Liver (tissue), 9 donors: ENCODE data around the gene COL4A1. TPM values are rescaled to one million over a fixed set of nuclear protein-coding genes. Genes with fewer than 3 reads are reported as not detected.

ENCODE experiments used
- DNase-seq: peaks from one replicate; pipeline ENCODE4 v3.0.0-alpha.2; 2017; ENCODE audit warnings: low spot score
- H3K27ac ChIP-seq, 2 donors: one replicate each; pipeline ENCODE4 v1.7.0; 2013; ENCODE audit warnings: inconsistent platforms in 2 of 2, low read length in 2 of 2, control low read depth in 1 of 2, low read depth in 1 of 2, mild to moderate bottlenecking in 1 of 2
- H3K27me3 ChIP-seq, 4 donors: one replicate each; pipeline versions ENCODE4 v1.6.1 to v1.7.0; 2013; ENCODE audit warnings: low read length in 3 of 4, inconsistent platforms in 1 of 4, mild to moderate bottlenecking in 1 of 4, moderate library complexity in 1 of 4; ENCODE audit not compliant: control insufficient read depth in 4 of 4, insufficient read depth in 4 of 4
- H3K36me3 ChIP-seq, 4 donors: one replicate each; pipeline versions ENCODE4 v1.6.1 to v1.7.0; 2013; ENCODE audit warnings: low read length in 3 of 4, mild to moderate bottlenecking in 3 of 4, low read depth in 1 of 4, moderate library complexity in 1 of 4; ENCODE audit not compliant: control insufficient read depth in 4 of 4, insufficient read depth in 3 of 4
- H3K4me1 ChIP-seq, 4 donors: one replicate each; pipeline versions ENCODE4 v1.6.1 to v1.7.0; 2013; ENCODE audit warnings: low read length in 3 of 4, mild to moderate bottlenecking in 3 of 4, moderate library complexity in 1 of 4; ENCODE audit not compliant: control insufficient read depth in 4 of 4, insufficient read depth in 4 of 4
- H3K4me3 ChIP-seq, 3 donors: one replicate each; pipeline versions ENCODE4 v1.6.1 to v1.7.0; 2013; ENCODE audit warnings: low read length in 3 of 3, control low read depth in 1 of 3, low read depth in 1 of 3, mild to moderate bottlenecking in 1 of 3
- H3K9ac ChIP-seq, 2 donors: one replicate each; pipeline ENCODE4 v1.7.0; 2013; ENCODE audit warnings: low read length in 2 of 2, mild to moderate bottlenecking in 2 of 2, moderate library complexity in 2 of 2, control low read depth in 1 of 2, low read depth in 1 of 2
- H3K9me3 ChIP-seq, 4 donors: one replicate each; pipeline versions ENCODE4 v1.6.1 to v1.7.0; 2013; ENCODE audit warnings: low read length in 3 of 4; ENCODE audit not compliant: control insufficient read depth in 4 of 4
- CTCF ChIP-seq: fragments of 150-350 bp; IDR thresholded peaks from 2 replicates; pipeline ENCODE4 v1.5.1; 2017; ENCODE audit warnings: improper control_type of control experiment, low read depth, low read length; ENCODE audit not compliant: missing input control
- EGR1 ChIP-seq, 2 donors: IDR thresholded peaks; 2 replicates each; pipeline ENCODE4 v1.6.1; 2016 to 2018; ENCODE audit warnings: antibody characterized with exemption in 2 of 2, low read depth in 2 of 2
- FOXA1 ChIP-seq: IDR thresholded peaks from 2 replicates; pipeline ENCODE4 v1.6.1; 2016; ENCODE audit warnings: antibody characterized with exemption
- FOXA2 ChIP-seq: IDR thresholded peaks from 2 replicates; pipeline ENCODE4 v1.6.1; 2016; ENCODE audit warnings: antibody characterized with exemption
- GABPA ChIP-seq, 2 donors: IDR thresholded peaks in 1 of 2; conservative IDR thresholded peaks in 1 of 2; 2 replicates each; pipeline ENCODE4 v1.6.1; 2016; ENCODE audit warnings: antibody characterized with exemption in 2 of 2, mild to moderate bottlenecking in 1 of 2, moderate library complexity in 1 of 2
- HNF4A ChIP-seq, 2 donors: conservative IDR thresholded peaks; 2 replicates each; pipeline ENCODE4 v1.6.1; 2016; ENCODE audit warnings: antibody characterized with exemption in 2 of 2, mild to moderate bottlenecking in 2 of 2
- HNF4G ChIP-seq: IDR thresholded peaks from 2 replicates; pipeline ENCODE4 v1.6.1; 2016; ENCODE audit warnings: antibody characterized with exemption
- JUND ChIP-seq, 2 donors: IDR thresholded peaks; 2 replicates each; pipeline ENCODE4 v1.6.1; 2016; ENCODE audit warnings: antibody characterized with exemption in 2 of 2
- NR2F2 ChIP-seq: IDR thresholded peaks from 2 replicates; pipeline ENCODE4 v1.6.1; 2016; ENCODE audit warnings: antibody characterized with exemption
- RAD21 ChIP-seq, 2 donors: IDR thresholded peaks; 2 replicates each; pipeline ENCODE4 v1.6.1; 2016; ENCODE audit warnings: antibody characterized with exemption in 2 of 2, mild to moderate bottlenecking in 2 of 2
- REST ChIP-seq: IDR thresholded peaks from 2 replicates; pipeline ENCODE4 v1.6.1; 2016; ENCODE audit warnings: antibody characterized with exemption, mild to moderate bottlenecking
- RXRA ChIP-seq, 2 donors: IDR thresholded peaks; 2 replicates each; pipeline ENCODE4 v1.6.1; 2017 to 2018; ENCODE audit warnings: antibody characterized with exemption in 2 of 2, mild to moderate bottlenecking in 1 of 2
- SP1 ChIP-seq: IDR thresholded peaks from 2 replicates; pipeline ENCODE4 v1.6.1; 2018; ENCODE audit warnings: antibody characterized with exemption, mild to moderate bottlenecking
- TAF1 ChIP-seq: conservative IDR thresholded peaks from 2 replicates; pipeline ENCODE4 v1.6.1; 2016; ENCODE audit warnings: antibody characterized with exemption, mild to moderate bottlenecking
- YY1 ChIP-seq: IDR thresholded peaks from 2 replicates; pipeline ENCODE4 v1.6.1; 2016; ENCODE audit warnings: antibody characterized with exemption, mild to moderate bottlenecking
- ZBTB33 ChIP-seq: IDR thresholded peaks from 2 replicates; pipeline ENCODE4 v1.6.1; 2016; ENCODE audit warnings: antibody characterized with exemption
- WGBS: extraction: QIAGEN DNeasy Blood & Tissue Kit; methylation state at CpG from one replicate; pipeline ENCODE4 v1.1.7; 2013; 5-methylcytosine and 5-hydroxymethylcytosine counted together
- polyA plus RNA-seq, 2 donors: library from polyadenylated mRNA; stranded (reverse) in 1 of 2; unstranded in 1 of 2; fragments of 200-250 nt in 1 of 2; fragments of >200 nt in 1 of 2; fragmentation: Nextera tagmentation in 1 of 2; extraction: Ambion mirVana in 1 of 2; gene quantifications; one replicate each; pipeline versions ENCODE4 v1.2.1 to v1.2.3, GENCODE V29; 2013 to 2015
- total RNA-seq, 2 donors: library from RNA; depleted of rRNA; stranded (reverse); fragments of >200 nt; gene quantifications; one replicate each; pipeline ENCODE4 v1.2.3, GENCODE V29; 2014
- donor health status: healthy.
- donor health status: healthy.
- donor health status: healthy.
- donor health status: healthy.
- donor health status: healthy.

The COL4A1 gene
- total and polyA plus RNA-seq, 4 donors, result 5.0 to 68.5 (median 37.9) TPM

GRCh38 chr13:110340812-110341444 is 34.0 kb upstream of the COL4A1 start:
- 48% methylated on average over 24 of the region's 24 CpGs for WGBS
- Histone ChIP-seq H3K36me3 (no peaks in the 10 kb centered on the region), H3K4me3 (no peak overlapping the region), H3K9ac (no peak overlapping the region), H3K9me3 (no peaks in the 10 kb centered on the region), H3K27ac (peak overlapping the region; percentile 80 to 85), H3K27me3 (no peaks in the 10 kb centered on the region), H3K4me1 (peaks cover 0 to 3% (median 0%) of the 10 kb centered on the region in 4 donors)
- peak; percentile 36 for DNase-seq
- peak; percentile 11 for TF ChIP-seq SP1
- TF ChIP-seq HNF4G, result no peak
- TF ChIP-seq NR2F2, result peak; percentile 60
- peak in 1 of 2 donors; percentile 13 for TF ChIP-seq RAD21 (IDR thresholded peaks at IDR 0.05)
- peak; percentile 47 to 69 for TF ChIP-seq GABPA (IDR thresholded peaks at IDR 0.05 in 1 of 2, conservative IDR thresholded peaks at IDR 0.05 in 1 of 2)
- TF ChIP-seq ZBTB33, result no peak
- peak; percentile 31 to 35 for TF ChIP-seq RXRA (IDR thresholded peaks at IDR 0.05)
- TF ChIP-seq FOXA2, result no peak

- Histone ChIP-seq H3K9me3 (no peaks in the 10 kb centered on the region), H3K4me3 (no peak overlapping the region), H3K9ac (no peak overlapping the region), H3K36me3 (no peaks in the 10 kb centered on the region), H3K27ac (peak overlapping the region; percentile 59 to 85), H3K4me1 (peaks cover 0 to 3% (median 0%) of the 10 kb centered on the region in 4 donors), H3K27me3 (no peaks in the 10 kb centered on the region)
- no peak for DNase-seq
- TF ChIP-seq REST (no peak), EGR1 (IDR thresholded peaks at IDR 0.05; ENCODE audit: low read depth in 2 of 2) (no peak), SP1 (no peak), FOXA1 (no peak), TAF1 (no peak), HNF4G (no peak), CTCF (no peak), GABPA (IDR thresholded peaks at IDR 0.05 in 1 of 2, conservative IDR thresholded peaks at IDR 0.05 in 1 of 2) (no peak), YY1 (no peak), ZBTB33 (no peak), RAD21 (IDR thresholded peaks at IDR 0.05) (no peak), HNF4A (conservative IDR thresholded peaks at IDR 0.05) (no peak), RXRA (IDR thresholded peaks at IDR 0.05) (no peak), JUND (IDR thresholded peaks at IDR 0.05) (no peak)
- WGBS, result 81% methylated on average over 9 of the region's 9 CpGs
Measured at GRCh38 chr13:110339975-110340550, 33.1 kb upstream of the COL4A1 start.
